ENCODE results near the gene PFN3.

GRCh38 chr5:177372034-177372896, 28.2 kb downstream of the PFN3 start:
- no peak for TF ChIP-seq CTCF (IDR thresholded peaks at IDR 0.05)
- no peak for TF ChIP-seq POLR2A (IDR thresholded peaks at IDR 0.05)
